ENCODE data around the gene TTC24. TPM values are rescaled to one million over a fixed set of nuclear protein-coding genes. Genes with fewer than 3 reads are reported as not detected.
"Not testable (repeated sequence)": the region's sequence is repeated elsewhere in the genome, so short reads cannot be mapped to it uniquely, and the experiment has no call there.

Gene TTC24
- polyA plus RNA-seq (ENCODE audit: insufficient read length in 4 of 4), result 1 to 10 TPM in 3 of 4 donors, under 1 TPM in 1; 0.97 to 2.3 (median 1.4) TPM

DNA sequence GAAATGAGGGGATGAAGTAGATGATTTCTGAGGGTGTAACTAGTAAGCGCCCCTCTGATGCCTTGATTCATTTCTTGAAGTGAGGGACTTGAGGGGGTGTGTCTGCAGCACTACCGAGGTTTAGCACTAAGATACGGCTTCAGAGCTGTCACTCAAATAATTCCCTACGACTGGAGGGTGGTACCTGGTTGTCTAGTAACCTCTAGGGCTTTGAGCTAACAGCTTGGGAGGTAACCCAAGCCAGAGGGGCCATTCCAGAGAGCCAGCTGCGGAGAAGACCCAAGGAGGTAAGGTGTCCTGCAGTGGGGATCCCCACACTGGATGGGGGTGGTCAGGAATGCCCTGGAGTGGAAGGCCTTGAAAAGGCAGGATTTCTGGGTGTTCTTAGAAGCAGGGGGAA, at the start of gene TTC24:
TTC24 (plus strand) TSS at position 252 of the 400 bp plus-strand sequence. CDS start 1,642 bp downstream, outside the sequence.
- no peak for DNase-seq (ENCODE audit: low read depth in 4 of 4, low spot score in 2 of 4)

DNA sequence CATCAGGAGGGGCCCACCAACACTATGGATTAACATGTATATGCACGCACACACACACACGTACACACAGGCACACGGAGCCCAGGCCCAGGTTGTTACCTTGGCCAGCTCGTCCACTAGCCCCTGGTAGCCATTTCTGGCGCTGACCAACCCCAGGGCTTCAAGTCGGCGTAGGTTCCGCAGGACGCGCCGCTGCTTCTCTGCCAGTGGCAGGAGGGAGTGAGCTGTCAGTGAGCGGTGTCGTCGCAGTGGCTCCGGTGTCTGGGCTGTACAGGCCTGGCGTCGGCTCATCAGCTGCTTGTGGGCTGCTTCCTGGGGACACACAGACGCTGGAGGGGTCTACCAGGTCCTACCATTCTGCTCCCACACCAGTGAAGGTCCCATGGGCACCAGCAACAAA, 49.5 kb upstream of the TTC24 start:
- no peak for DNase-seq (ENCODE audit: low read depth in 4 of 4, low spot score in 2 of 4)

DNA sequence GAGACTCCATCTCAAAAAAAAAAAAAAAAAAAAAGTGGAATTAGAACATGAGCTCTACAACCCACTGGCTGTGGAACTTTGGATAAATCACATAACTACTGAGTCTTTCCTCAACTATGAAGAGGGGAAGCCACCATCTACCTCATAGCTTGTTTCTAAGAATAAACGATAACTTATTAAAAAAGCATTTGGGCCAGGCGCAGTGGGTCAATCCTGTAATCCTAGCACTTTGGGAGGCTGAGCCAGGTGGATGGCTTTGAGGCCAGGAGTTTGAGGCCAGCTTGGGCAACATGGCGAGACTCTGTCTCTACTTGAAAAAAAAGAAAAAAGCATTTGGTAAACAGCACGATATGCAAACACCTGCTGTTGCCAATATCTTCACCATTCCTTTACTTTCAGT, 47.1 kb upstream of the TTC24 start:
- no peak for DNase-seq (ENCODE audit: low read depth in 4 of 4, low spot score in 2 of 4)

DNA sequence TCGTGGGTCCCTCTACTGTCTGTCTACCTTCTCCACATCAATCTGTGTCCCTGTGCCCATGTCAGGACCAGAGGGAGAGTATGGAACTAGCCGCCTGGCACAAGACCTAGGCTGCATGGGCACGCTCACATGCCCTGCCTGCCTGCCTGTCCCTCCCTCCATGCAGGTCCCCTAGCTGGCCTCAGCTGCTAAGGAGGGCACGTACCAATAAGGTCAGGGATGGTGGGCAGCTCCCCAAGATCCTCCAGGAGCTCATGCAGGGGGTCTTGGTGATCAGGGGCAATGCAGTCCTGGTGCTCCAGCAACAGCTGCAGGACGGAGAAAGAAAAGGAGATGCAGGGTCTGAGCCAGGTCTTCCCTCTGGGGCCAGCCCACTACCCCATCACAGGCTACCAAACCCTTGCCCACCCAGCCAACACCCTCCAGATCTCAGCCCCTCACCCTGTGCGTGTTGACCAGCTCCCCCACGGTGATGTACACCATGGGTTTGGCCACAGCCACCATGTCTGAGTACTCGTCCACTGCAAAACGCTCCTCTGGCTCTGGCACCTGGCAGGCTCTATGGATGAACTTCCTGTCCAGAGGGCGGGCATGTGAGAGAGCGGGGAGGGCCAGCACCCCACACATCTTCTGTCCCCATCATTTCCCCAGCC, 45.8 kb upstream of the TTC24 start:
- no peak for DNase-seq (ENCODE audit: low read depth in 4 of 4, low spot score in 2 of 4)

DNA sequence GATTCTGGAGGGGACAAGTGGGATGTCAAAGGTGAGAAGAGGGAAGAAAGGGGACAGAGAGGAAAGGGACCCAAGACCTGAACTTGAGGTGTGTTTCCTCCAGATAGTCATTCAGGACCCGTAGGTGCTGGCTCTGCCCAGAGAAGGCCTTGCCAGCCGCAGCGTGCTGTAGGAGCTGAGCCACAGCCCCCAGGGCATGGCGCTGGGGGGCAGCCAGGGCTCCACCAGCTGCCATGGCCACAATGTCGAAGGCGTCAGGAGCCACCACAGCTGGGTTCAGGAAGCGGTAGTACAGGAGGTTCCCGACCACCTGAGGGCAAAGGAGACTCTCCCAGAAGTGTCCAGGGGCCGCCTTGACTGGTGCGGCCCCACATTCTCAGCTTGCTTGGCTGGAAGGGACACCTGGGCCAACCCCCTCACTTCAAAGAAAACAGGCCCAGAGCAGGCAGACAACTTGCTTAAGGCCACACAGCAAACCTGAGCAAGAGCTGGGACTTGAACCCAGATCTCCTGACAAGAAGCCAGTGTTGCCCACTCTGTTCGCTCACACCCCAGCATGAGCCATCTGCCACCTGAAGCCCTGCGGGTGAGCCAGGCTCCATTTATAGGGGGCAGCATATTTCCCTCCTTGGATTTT, 45.0 kb upstream of the TTC24 start:
- no peak for DNase-seq (ENCODE audit: low read depth in 4 of 4, low spot score in 2 of 4)

DNA sequence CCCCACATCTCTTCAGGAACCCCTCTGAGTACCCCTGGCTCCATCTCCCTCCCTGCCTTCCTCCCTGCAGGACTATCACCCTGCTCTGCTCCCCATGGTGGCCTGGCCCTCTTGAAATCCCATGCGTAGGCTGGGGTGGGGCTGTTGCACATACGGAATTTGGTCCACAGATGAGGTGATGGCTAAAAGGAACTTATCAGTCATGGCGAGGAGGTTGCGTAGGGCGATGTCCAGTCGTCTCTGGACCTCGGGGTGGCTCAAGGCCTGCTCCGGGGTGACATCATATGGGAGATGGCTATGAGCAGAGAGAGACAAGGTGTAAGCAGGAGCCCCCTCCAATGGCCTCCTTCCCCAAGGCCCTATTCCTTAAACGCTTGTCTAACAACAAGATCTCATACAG, 42.5 kb upstream of the TTC24 start:
- no peak for DNase-seq (ENCODE audit: low read depth in 4 of 4, low spot score in 2 of 4)

DNA sequence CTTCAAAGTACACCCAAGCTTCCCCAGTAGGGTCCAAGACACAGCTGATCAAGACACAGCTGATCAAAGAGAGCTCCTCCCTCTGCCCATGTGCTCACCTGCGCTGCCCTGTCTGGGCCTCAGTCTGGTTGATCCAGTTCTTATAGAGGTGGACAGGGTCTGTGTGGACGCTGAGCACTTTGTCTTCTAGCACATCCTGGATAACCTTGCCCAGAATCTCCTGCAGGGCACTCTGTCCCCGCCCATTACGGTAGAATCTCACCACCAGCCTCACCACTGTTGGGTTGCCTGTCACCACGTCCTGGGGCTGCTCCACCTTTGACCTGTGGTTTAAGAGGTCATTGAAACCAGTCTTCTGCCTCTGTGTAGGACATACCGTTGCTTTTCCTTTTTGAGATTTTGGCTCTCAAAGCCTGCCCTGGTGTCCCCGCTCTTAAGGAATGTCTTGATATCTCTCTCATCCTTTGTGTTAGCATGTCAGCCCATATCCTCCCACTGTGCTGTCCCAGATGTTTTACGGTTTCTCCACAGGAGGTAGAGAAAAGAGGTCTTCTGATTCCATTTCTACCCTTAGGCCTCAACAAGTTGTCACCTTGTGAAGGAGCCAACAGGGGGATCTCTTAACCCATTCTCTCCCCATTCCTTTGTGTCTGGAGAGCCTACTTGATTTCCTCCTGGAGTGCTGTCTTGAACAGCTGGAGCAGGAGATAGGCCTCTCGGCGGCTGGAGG, 40.6 kb upstream of the TTC24 start:
- no peak for DNase-seq (ENCODE audit: low read depth in 4 of 4, low spot score in 2 of 4)

DNA sequence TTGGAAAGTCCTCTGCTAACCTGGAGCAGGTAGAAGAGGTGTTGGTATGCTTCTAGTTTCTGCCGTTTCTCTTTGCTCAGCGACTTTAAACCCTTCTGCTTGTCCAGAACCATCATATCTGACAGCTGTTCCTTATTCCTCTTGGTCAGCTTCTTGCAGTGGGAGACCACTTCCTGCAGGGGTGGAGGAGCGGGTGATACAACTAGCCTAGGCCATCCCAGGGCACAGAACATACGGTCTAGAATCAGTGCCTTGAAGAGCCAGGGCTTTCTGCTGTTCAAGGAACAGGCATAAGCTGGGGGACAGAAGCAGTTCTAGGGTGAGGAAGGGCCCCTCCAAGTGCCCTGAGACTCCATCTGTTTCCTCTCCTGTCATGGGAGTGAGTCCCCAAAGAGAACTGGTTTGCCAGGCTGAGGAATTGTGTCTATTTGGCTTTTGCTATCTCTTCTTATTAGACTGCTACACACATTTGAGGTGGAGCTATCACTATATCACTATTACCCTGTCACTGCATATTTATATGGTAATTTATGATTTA, 39.6 kb upstream of the TTC24 start:
- DNase-seq (ENCODE audit: low read depth in 4 of 4, low spot score in 2 of 4), result no peak

DNA sequence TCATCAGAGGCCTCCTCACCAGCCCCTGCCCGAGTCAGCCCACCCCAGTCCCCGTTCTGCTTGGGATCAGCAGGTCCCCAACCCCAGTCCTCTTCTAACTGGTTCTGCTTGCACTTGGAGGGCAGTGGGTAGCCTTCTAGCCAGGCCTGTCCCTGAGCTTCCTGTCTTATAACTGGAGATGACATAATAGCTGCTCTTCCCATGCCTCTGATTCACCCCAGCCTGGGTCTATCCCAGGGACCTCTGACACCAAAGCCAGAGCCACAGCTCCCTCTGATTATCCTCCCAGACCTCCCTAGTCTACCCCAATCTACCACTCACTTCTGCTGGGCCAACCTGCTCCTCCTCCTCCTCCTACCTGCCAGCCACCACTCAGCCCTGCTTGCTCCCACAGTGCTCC, 38.6 kb upstream of the TTC24 start:
- DNase-seq (ENCODE audit: low read depth in 4 of 4, low spot score in 2 of 4), result no peak

DNA sequence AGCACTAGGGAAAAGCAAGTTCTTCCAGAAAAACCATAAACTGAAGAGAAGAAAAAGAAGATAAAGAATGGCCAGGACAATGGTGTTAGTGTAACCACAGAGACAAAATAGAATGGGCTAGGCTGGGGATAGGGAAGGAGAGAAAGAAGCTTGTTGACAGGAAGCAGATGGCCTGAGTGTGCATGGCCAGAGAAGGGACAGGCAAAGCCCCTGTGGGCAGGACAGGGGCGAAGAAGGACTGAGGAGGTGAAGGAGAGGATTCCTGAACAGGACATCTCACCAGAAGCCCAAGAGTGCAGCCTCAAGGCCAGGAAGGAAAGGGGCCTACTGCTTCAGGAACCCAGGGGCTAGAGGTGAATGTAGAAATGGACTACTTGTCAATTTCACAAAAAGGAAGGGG, 36.5 kb upstream of the TTC24 start:
- DNase-seq (ENCODE audit: low read depth in 4 of 4, low spot score in 2 of 4), result no peak

DNA sequence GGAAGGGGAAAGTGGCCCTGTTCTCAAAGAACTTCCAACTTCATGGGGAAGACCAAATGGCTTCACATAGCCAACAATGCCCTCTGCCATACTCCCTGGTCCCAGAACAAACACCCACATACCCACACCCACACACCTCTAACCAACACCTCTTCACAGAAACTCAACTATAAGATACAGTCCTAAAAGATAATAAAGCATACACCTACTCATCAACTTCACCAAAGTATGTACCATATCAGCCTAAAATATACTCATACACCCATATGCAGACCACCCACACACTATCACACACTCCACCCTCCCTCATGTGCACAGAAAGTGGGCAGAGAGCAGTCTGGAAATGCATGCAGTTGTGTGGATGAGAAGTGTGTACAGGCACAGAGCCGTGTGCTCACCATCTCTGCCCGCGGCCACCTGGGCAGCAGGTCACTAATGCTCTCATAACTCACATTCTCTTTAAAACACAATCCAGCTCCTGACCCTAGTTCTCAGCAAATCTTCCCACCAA, 34.9 kb upstream of the TTC24 start:
- DNase-seq (ENCODE audit: low read depth in 4 of 4, low spot score in 2 of 4), result no peak

DNA sequence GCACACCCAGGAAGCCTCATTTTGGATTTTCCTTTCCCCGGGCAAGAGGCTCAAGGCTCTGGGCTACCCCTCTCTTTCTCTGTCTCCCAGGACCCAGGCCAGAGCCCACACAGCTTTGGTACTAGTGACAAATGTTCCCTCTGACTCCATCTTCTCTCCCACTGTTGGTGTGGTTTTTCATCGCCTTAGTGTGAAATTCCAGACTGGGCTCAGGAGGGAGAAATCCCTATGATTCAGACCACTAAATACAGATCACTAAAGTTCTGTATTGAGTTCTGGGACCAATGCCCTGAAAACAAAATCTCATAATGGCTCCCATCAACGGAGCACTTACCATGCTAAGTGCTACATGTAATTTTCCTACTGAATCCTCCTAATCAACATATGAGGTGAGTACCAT, 33.3 kb upstream of the TTC24 start:
- DNase-seq (ENCODE audit: low read depth in 4 of 4, low spot score in 2 of 4), result no peak

DNA sequence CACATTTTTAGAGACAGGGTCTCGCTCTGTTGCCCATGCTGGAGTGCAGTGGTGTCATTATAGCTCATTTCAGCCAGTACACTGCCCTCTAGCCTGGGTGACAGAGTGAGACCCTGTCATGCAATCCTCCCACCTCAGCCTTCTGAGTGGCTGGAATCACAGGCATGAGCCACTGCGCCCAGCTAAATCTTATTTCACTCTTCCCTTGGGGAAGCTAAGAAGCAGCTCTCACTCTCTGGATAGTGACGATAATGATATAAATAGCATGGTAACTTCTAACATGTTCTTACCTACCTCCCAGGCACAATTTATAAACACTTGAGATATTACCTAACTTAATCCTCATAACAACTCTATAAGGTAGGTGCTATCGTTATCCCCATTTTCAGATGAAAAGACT, 32.1 kb upstream of the TTC24 start:
- no peak for DNase-seq (ENCODE audit: low read depth in 4 of 4, low spot score in 2 of 4)

DNA sequence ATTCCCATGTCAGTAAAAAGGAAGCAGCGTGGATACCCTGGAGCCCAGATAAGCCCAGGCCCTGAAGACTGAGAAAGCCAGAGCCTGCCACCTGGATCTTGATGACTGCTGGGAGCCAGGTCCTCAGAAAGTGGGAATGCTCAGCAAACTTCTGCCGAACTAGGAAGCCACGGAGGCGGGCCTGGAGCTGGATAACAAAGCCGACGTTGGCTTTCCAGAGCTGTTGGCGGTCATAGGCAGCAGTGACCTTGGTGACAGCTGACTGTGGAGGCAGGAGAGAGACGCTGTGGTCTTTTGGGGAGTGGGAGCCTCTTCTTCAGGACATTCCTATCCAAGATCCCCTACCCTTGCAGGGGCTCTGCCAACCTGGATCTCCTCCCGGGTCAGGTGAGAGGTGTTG, 31.5 kb upstream of the TTC24 start:
- DNase-seq (ENCODE audit: low read depth in 4 of 4, low spot score in 2 of 4), result no peak

DNA sequence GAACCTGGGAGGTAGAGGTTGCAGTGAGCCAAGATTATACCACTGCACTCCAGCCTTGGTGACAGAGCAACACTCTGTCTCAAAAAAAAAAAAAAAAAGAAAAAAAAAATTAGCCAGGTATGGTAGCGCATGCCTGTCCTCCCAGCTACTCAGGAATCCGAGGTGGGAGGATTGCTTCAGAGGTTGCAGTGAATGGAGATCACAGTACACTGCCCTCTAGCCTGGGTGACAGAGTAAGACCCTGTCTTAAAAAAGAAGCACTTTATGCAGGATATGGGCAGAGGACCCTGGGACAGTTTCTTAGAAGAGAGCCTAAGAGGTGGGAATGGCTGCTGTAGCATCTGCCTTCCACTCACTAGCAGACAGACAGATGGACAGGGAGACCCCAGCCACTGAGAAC, 30.1 kb upstream of the TTC24 start:
- no peak for DNase-seq (ENCODE audit: low read depth in 4 of 4, low spot score in 2 of 4)

DNA sequence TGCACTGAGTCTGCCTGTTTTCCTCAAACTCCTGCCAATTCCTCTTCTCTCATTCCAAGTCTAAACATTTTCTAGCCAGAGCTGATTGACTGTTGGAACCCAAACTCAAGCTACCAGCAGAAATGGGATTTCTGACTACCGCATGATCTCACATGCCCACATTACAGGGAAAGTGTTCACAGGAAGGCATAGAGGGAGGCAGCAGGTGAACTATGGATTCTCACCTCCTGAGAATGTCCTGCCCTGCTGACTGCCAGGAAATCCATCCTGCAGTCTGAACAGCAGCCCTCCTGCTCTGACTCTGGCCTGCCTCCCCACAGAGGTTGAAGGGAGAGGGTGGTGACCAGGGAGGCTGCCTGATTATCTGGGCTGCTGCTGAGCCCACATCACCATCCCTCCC, 29.7 kb upstream of the TTC24 start:
- DNase-seq (ENCODE audit: low read depth in 4 of 4, low spot score in 2 of 4), result no peak

DNA sequence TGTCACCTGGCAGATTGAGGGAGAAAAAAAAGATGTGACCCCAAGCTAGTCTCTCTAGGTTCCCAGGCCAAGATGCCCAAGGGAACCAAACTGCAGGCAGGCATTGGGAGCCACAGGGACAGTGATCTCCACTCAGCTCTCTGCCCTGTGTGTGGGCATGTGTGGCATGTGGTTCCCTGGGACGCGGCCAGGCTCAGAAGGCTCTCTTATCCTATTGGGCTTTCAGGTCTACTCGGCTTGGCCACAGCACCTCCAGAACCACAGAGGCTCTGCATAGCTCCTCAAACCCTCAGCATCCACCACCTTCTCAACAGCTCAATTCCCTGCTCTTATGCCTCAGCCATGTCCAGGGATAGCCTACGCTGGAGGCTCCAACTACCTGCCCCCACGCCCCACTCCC, 29.2 kb upstream of the TTC24 start:
- no peak for DNase-seq (ENCODE audit: low read depth in 4 of 4, low spot score in 2 of 4)

DNA sequence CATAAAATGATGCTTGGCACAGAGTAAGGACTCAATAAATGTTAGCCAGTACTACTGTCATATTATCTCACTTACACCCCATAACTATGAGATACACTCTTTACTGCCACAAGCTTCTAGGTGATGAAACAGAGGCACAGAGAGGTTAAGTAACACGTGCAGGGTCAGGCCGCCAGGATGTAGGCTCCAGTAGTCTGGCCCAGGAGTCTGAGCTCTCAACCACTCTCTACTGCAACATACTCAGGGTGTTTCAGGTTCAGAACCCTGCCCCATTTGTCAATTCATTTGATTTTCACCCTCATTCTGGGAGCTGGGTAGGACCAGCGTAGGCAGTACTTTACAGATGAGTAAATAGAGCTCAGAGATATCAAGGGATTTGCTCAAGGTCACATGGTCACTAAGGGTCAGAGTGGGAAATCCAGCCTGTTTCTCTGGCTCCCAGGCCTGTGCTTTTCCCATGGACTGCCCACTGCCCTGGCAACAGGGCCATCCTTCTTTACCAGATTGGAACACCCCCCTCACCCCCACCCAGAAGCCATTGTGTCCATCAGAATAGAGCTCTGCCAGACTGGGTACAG, 28.4 kb upstream of the TTC24 start:
- DNase-seq (ENCODE audit: low read depth in 4 of 4, low spot score in 2 of 4), result no peak

DNA sequence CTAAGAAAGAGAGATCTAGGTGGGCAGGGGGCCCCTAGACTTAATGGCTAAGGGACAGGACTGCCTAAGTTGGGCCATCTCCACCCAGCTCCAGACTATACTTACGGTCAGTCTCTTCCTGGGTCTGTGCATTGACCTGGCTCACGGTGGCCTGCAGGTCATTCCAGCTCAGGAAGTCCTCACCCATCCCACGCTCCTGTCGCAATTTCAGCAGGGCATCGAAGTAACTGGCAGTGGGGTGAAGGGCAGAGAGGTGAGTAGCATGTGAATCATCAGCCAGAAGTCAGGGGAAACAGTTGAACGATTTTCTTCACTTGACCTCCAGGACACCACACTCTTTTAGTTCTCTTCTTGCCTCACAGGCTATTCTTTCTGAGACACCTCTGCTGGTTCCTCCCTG, 27.7 kb upstream of the TTC24 start:
- DNase-seq (ENCODE audit: low read depth in 4 of 4, low spot score in 2 of 4), result no peak

DNA sequence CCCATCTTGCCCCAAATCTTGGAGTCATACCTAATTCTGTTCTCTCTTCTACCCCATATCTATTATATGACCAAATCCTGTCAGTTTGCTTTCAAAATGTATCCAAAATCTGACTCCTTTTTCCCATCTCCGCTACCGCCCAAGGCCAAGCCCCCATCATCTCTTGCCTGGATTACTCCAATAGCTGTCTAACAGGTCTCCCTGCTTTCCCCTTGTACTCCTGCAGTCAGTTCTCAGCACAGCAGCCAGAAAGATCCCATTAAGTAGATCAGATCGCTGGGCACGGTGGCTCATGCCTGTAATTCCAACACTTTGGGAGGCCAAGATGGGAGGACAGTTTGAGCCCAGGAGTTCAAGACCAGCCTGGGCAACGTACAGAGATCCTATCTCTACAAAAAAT, 27.0 kb upstream of the TTC24 start:
- DNase-seq (ENCODE audit: low read depth in 4 of 4, low spot score in 2 of 4), result no peak

DNA sequence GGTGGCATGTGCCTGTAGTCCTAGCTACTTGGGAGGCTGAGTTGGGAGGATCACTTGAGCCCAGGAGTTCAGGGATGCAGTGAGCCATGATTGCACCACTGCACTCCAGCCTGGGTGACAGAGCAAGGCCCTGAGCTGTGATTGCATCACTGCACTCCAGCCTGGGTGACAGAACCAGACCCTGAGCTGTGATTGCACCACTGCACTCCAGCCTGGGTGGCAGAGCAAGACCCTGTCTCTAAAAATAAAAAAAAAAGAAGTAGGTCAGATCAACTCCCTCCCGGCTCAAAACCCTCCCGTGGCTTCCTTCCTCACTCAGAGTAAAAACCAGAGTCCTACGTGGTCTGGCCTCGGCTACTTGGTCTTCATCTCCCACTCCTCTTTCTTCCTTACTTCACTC, 26.6 kb upstream of the TTC24 start:
- not testable (repeated sequence) for DNase-seq (ENCODE audit: low read depth in 4 of 4, low spot score in 2 of 4)

Data from left renal cortex interstitium (tissue), 4 donors.